K562 (cell line): ENCODE results near the gene ALKBH7. TPM values are rescaled to one million over a fixed set of nuclear protein-coding genes. Genes with fewer than 3 reads are reported as not detected.
A peak's percentile ranks its signal among the peaks of the same experiment; 100 is the strongest.

Experiments
- FOXJ3 ChIP-seq: sonication (generic); formaldehyde crosslinking; IDR thresholded peaks from 2 replicates; pipeline ENCODE4 v1.4.0; 2020; ENCODE audit warnings: mild to moderate bottlenecking, missing genetic modification reagents
- GATAD2A ChIP-seq: fragments of 450-650 bp; IDR thresholded peaks from 2 replicates; pipeline ENCODE4 v1.6.1; 2017
- HDAC1 ChIP-seq, 2 experiments: fragments of 450-650 bp; IDR thresholded peaks; 2 replicates each; pipeline ENCODE4 v1.6.1; 2016 to 2017; ENCODE audit warnings: inconsistent platforms in 1 of 2, mild to moderate bottlenecking in 1 of 2, moderate library complexity in 1 of 2
- HMGN3 ChIP-seq: IDR thresholded peaks from 2 replicates; pipeline ENCODE4 v1.6.1; 2011; ENCODE audit warnings: borderline replicate concordance, low read depth, mild to moderate bottlenecking, mixed read lengths, low read length; ENCODE audit not compliant: insufficient read length; ENCODE audit errors: extremely low read depth
- JUN ChIP-seq, 2 experiments: sonication (generic) in 1 of 2; formaldehyde crosslinking in 1 of 2; IDR thresholded peaks; 2 replicates each; pipeline versions ENCODE4 v1.6.1 to v1.8.0; 2012 to 2022; ENCODE audit warnings: borderline replicate concordance in 2 of 2, mild to moderate bottlenecking in 2 of 2, improper control_type of control experiment in 1 of 2, low read depth in 1 of 2, low read length in 1 of 2, missing genetic modification reagents in 1 of 2
- POLR2B ChIP-seq: fragments of 450-650 bp; IDR thresholded peaks from 2 replicates; pipeline ENCODE4 v1.6.1; 2018; ENCODE audit warnings: low read depth; ENCODE audit not compliant: partially characterized antibody
- PTRF ChIP-seq: fragments of 450-650 bp; IDR thresholded peaks from 2 replicates; pipeline ENCODE4 v1.6.1; 2016; ENCODE audit warnings: mild to moderate bottlenecking, missing genetic modification characterization, missing compliant biosample characterization
- SP2 ChIP-seq: IDR thresholded peaks from 2 replicates; pipeline ENCODE4 v1.6.1; 2011; ENCODE audit warnings: mild to moderate bottlenecking, low read depth, low read length, moderate library complexity; ENCODE audit not compliant: poor library complexity, severe bottlenecking; ENCODE audit errors: extremely low read depth
- TRIM28 ChIP-seq: fragments of 450-650 bp; IDR thresholded peaks from 2 replicates; pipeline ENCODE4 v1.6.1; 2017
- polyA plus RNA-seq, 8 experiments: library from polyadenylated mRNA; depleted of rRNA in 4 of 8; stranded (reverse) in 5 of 8; unstranded in 3 of 8; fragments of >200 nt; fragmentation: Nextera tagmentation in 2 of 8; fragmentation: Illumina TruSeq in 1 of 8; extraction: Ambion mirVana in 2 of 8; extraction: Trizol in 1 of 8; gene quantifications; 2 replicates each; pipeline versions ENCODE4 v1.2.1 to v1.2.3, GENCODE V29; 2011 to 2014; ENCODE audit warnings: inconsistent platforms in 1 of 8, missing spikeins in 1 of 8
- total RNA-seq, 7 experiments: library from RNA; depleted of rRNA in 6 of 7; stranded (reverse); fragments of >200 nt in 6 of 7; fragmentation: Illumina TruSeq in 2 of 7; extraction: Trizol in 2 of 7; gene quantifications; 2 replicates each; pipeline versions ENCODE4 v1.2.1 to v1.2.3, GENCODE V29; 2011 to 2021; ENCODE audit warnings: low replicate concordance in 1 of 7
- TF ChIP-seq, protein P1 (sequence below): fragments of 250-450 bp; sonication (Bioruptor Pico); IDR thresholded peaks from 2 replicates; pipeline ENCODE4 v1.5.0; 2021; ENCODE audit warnings: mild to moderate bottlenecking, borderline replicate concordance
- TF ChIP-seq, protein P2 (sequence below): conservative IDR thresholded peaks from 2 replicates; pipeline ENCODE4 v1.6.1; 2011; ENCODE audit warnings: low read depth, mild to moderate bottlenecking, low read length; ENCODE audit not compliant: control insufficient read depth
- TF ChIP-seq, protein P3 (sequence below), 2 experiments: IDR thresholded peaks; 2 replicates each; pipeline ENCODE4 v1.6.1; 2011; ENCODE audit warnings: borderline replicate concordance in 1 of 2, control low read depth in 1 of 2, low read depth in 1 of 2, low read length in 1 of 2, mild to moderate bottlenecking in 1 of 2, mixed read lengths in 1 of 2, moderate library complexity in 1 of 2; ENCODE audit not compliant: insufficient read depth in 1 of 2, insufficient read length in 1 of 2, poor library complexity in 1 of 2, severe bottlenecking in 1 of 2; ENCODE audit errors: extremely low read depth in 1 of 2

ALKBH7 gene
- total and polyA plus RNA-seq, 9 of the 15 experiments (the other 6 are each of a cell fraction or from before 2014, with no cell fraction given), result 0.69 to 94.8 (median 17.6) TPM

DNA sequence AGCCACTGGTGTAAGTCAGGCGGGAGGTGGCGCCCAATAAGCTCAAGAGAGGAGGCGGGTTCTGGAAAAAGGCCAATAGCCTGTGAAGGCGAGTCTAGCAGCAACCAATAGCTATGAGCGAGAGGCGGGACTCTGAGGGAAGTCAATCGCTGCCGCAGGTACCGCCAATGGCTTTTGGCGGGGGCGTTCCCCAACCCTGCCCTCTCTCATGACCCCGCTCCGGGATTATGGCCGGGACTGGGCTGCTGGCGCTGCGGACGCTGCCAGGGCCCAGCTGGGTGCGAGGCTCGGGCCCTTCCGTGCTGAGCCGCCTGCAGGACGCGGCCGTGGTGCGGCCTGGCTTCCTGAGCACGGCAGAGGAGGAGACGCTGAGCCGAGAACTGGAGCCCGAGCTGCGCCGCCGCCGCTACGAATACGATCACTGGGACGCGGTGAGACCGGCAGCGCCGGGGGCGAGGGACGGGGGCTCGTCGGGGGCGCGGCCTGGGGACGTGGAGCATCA lies at the start of gene ALKBH7 (continued):
- TF ChIP-seq, protein P1, sequence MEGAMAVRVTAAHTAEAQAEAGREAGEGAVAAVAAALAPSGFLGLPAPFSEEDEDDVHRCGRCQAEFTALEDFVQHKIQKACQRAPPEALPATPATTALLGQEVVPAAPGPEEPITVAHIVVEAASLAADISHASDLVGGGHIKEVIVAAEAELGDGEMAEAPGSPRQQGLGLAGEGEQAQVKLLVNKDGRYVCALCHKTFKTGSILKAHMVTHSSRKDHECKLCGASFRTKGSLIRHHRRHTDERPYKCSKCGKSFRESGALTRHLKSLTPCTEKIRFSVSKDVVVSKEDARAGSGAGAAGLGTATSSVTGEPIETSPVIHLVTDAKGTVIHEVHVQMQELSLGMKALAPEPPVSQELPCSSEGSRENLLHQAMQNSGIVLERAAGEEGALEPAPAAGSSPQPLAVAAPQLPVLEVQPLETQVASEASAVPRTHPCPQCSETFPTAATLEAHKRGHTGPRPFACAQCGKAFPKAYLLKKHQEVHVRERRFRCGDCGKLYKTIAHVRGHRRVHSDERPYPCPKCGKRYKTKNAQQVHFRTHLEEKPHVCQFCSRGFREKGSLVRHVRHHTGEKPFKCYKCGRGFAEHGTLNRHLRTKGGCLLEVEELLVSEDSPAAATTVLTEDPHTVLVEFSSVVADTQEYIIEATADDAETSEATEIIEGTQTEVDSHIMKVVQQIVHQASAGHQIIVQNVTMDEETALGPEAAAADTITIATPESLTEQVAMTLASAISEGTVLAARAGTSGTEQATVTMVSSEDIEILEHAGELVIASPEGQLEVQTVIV (CRISPR knock-in tag), result peak; percentile 15; the same call in 1 of the 2 replicates
- TF ChIP-seq GATAD2A (0 out of 2 replicates have a peak, but pooled peaks have one; percentile 26), HMGN3 (peak; percentile 20), TRIM28 (no peak), HDAC1 (IDR thresholded peaks at IDR 0.05) (peak in 1 of 2 experiments; percentile 72; a peak in 2 of 4 replicates), SP2 (peak; percentile 97), POLR2B (peak; percentile 57), PTRF (no peak), FOXJ3 (no peak), JUN (IDR thresholded peaks at IDR 0.05; ENCODE audit: borderline replicate concordance, low read depth, low read length) (no peak), JUN (CRISPR knock-in tag; IDR thresholded peaks at IDR 0.05; ENCODE audit: borderline replicate concordance) (no peak)
- TF ChIP-seq, protein P2, sequence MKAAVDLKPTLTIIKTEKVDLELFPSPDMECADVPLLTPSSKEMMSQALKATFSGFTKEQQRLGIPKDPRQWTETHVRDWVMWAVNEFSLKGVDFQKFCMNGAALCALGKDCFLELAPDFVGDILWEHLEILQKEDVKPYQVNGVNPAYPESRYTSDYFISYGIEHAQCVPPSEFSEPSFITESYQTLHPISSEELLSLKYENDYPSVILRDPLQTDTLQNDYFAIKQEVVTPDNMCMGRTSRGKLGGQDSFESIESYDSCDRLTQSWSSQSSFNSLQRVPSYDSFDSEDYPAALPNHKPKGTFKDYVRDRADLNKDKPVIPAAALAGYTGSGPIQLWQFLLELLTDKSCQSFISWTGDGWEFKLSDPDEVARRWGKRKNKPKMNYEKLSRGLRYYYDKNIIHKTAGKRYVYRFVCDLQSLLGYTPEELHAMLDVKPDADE, result 0 out of 2 replicates have a peak, but pooled peaks have one; percentile 33
- TF ChIP-seq, protein P3, sequence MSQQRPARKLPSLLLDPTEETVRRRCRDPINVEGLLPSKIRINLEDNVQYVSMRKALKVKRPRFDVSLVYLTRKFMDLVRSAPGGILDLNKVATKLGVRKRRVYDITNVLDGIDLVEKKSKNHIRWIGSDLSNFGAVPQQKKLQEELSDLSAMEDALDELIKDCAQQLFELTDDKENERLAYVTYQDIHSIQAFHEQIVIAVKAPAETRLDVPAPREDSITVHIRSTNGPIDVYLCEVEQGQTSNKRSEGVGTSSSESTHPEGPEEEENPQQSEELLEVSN (IDR thresholded peaks at IDR 0.05; ENCODE audit: borderline replicate concordance in 1 of 2, extremely low read depth in 1 of 2, insufficient read depth in 1 of 2, insufficient read length in 1 of 2, low read depth in 1 of 2, low read length in 1 of 2, poor library complexity in 1 of 2, severe bottlenecking in 1 of 2), result peak in 1 of 2 experiments; percentile 23
